DND-41 (cell line): ENCODE results near the gene ATP6V1G3.

ENCODE experiments used
- ATAC-seq: fragments of 200-7000 bp; cut with Tn5 transposase; 3 replicates; pipeline ENCODE4 v1.9.1; 2021; ENCODE audit warnings: low read depth; ENCODE audit not compliant: insufficient read depth
- DNase-seq: peaks from one replicate; pipeline ENCODE4 v3.0.0-alpha.2; 2020
- H2AFZ ChIP-seq: 2 replicates; pipeline ENCODE4 v1.6.0; 2012; ENCODE audit warnings: low read depth, low read length
- H3K27ac ChIP-seq: 2 replicates; pipeline ENCODE4 v1.5.1; 2012; ENCODE audit warnings: low read length, inconsistent platforms
- H3K27me3 ChIP-seq: fragments of 200-600 bp; sonication (generic); 2 replicates; pipeline ENCODE4 v1.6.0; 2012; ENCODE audit warnings: low read length, mild to moderate bottlenecking, inconsistent platforms; ENCODE audit not compliant: insufficient read depth, poor library complexity
- H3K36me3 ChIP-seq: 2 replicates; pipeline ENCODE4 v1.5.1; 2012; ENCODE audit warnings: low read length, inconsistent platforms; ENCODE audit not compliant: insufficient read depth
- H3K4me1 ChIP-seq: 2 replicates; pipeline ENCODE4 v1.5.1; 2012; ENCODE audit warnings: mild to moderate bottlenecking, low read length; ENCODE audit not compliant: insufficient read depth
- H3K4me2 ChIP-seq: 2 replicates; pipeline ENCODE4 v1.6.0; 2012; ENCODE audit warnings: mild to moderate bottlenecking, moderate library complexity, low read length, inconsistent platforms; ENCODE audit not compliant: insufficient read depth
- H3K4me3 ChIP-seq, 2 experiments: fragments of 200-600 bp in 1 of 2; shearing (Covaris generic) in 1 of 2; 2 replicates each; pipeline ENCODE4 v1.5.1; 2012 to 2016; ENCODE audit warnings: inconsistent platforms in 2 of 2, low read length in 2 of 2, mild to moderate bottlenecking in 2 of 2, low read depth in 1 of 2, moderate library complexity in 1 of 2
- H3K79me2 ChIP-seq: 2 replicates; pipeline ENCODE4 v1.6.0; 2012; ENCODE audit warnings: low read length, inconsistent platforms; ENCODE audit not compliant: insufficient read depth
- H3K9ac ChIP-seq: 2 replicates; pipeline ENCODE4 v1.6.0; 2012; ENCODE audit warnings: low read depth, mild to moderate bottlenecking, inconsistent platforms, low read length, moderate library complexity
- H3K9me3 ChIP-seq: 2 replicates; pipeline ENCODE4 v1.5.1; 2012; ENCODE audit warnings: low read length, moderate library complexity, mild to moderate bottlenecking, inconsistent platforms; ENCODE audit not compliant: insufficient read depth, severe bottlenecking
- H4K20me1 ChIP-seq: 2 replicates; pipeline ENCODE4 v1.6.0; 2012; ENCODE audit warnings: low read length; ENCODE audit not compliant: insufficient read depth
- CTCF ChIP-seq: IDR thresholded peaks from 2 replicates; pipeline ENCODE4 v1.5.1; 2012; ENCODE audit warnings: borderline replicate concordance, low read length, moderate library complexity, mild to moderate bottlenecking; ENCODE audit not compliant: poor library complexity, severe bottlenecking; ENCODE audit errors: extremely low read depth
- EZH2 ChIP-seq: IDR thresholded peaks from 3 replicates; pipeline ENCODE4 v1.6.1; 2012; ENCODE audit warnings: borderline replicate concordance, low read depth, mild to moderate bottlenecking, moderate library complexity, low read length, inconsistent platforms; ENCODE audit not compliant: severe bottlenecking

The ATP6V1G3 gene

GRCh38 chr1:198492872-198493271, 47.6 kb downstream of the ATP6V1G3 start:
- Histone ChIP-seq H3K4me2 (no peak overlapping the region), H3K9ac (no peak overlapping the region)
- no peak for DNase-seq

GRCh38 chr1:198491596-198491995, 48.9 kb downstream of the ATP6V1G3 start:
- no peak for ATAC-seq
- H3K79me2 ChIP-seq: no peaks in the 10 kb centered on the region
- no peak overlapping the region for H3K4me2 ChIP-seq
- H2AFZ ChIP-seq: no peak overlapping the region
- no peaks in the 10 kb centered on the region for H3K4me1 ChIP-seq
- no peak overlapping the region for H3K9ac ChIP-seq
- H3K27ac ChIP-seq: no peak overlapping the region
- H4K20me1 ChIP-seq: no peaks in the 10 kb centered on the region
- no peak for DNase-seq
- TF ChIP-seq EZH2 (no peak), CTCF (no peak)
- no peaks in the 10 kb centered on the region for H3K36me3 ChIP-seq
- no peak overlapping the region for H3K4me3 ChIP-seq
- H3K27me3 ChIP-seq: no peaks in the 10 kb centered on the region
- no peaks in the 10 kb centered on the region for H3K9me3 ChIP-seq

More at GRCh38 chr1:198492872-198493271, 47.6 kb downstream of the ATP6V1G3 start:
- H3K36me3 ChIP-seq: no peaks in the 10 kb centered on the region
- no peaks in the 10 kb centered on the region for H3K27me3 ChIP-seq
- H4K20me1 ChIP-seq: no peaks in the 10 kb centered on the region
- no peak for ATAC-seq
- no peaks in the 10 kb centered on the region for H3K9me3 ChIP-seq
- H2AFZ ChIP-seq: no peak overlapping the region
- H3K79me2 ChIP-seq: no peaks in the 10 kb centered on the region
- H3K4me3 ChIP-seq: no peak overlapping the region
- no peak for TF ChIP-seq EZH2
- TF ChIP-seq CTCF: no peak
- no peaks in the 10 kb centered on the region for H3K4me1 ChIP-seq
- no peak overlapping the region for H3K27ac ChIP-seq

GRCh38 chr1:198491028-198491427, 49.5 kb downstream of the ATP6V1G3 start:
- Histone ChIP-seq H3K27ac (no peak overlapping the region), H3K4me3 (no peak overlapping the region), H3K4me1 (no peaks in the 10 kb centered on the region), H3K9ac (no peak overlapping the region), H3K79me2 (no peaks in the 10 kb centered on the region), H3K27me3 (no peaks in the 10 kb centered on the region), H3K4me2 (no peak overlapping the region), H2AFZ (peak overlapping the region; percentile 44; the same call in 1 of the 2 replicates), H4K20me1 (no peaks in the 10 kb centered on the region), H3K9me3 (no peaks in the 10 kb centered on the region), H3K36me3 (no peaks in the 10 kb centered on the region)
- no peak for DNase-seq
- no peak for ATAC-seq
- TF ChIP-seq EZH2: no peak
- TF ChIP-seq CTCF: no peak

- Histone ChIP-seq H3K79me2 (no peaks in the 10 kb centered on the region), H3K27me3 (no peaks in the 10 kb centered on the region), H2AFZ (no peak overlapping the region), H3K4me3 (no peak overlapping the region), H3K9me3 (no peaks in the 10 kb centered on the region), H3K4me1 (no peaks in the 10 kb centered on the region), H3K36me3 (no peaks in the 10 kb centered on the region), H3K9ac (no peak overlapping the region), H3K27ac (no peak overlapping the region), H4K20me1 (no peaks in the 10 kb centered on the region), H3K4me2 (no peak overlapping the region)
- DNase-seq (no peak), ATAC-seq (no peak)
- TF ChIP-seq CTCF (no peak), EZH2 (no peak)
Measured at GRCh38 chr1:198490224-198490623, 50.3 kb downstream of the ATP6V1G3 start.
